Left lobe of liver (tissue), 2 donors: ENCODE data around the gene CTDSPL2. TPM values are rescaled to one million over a fixed set of nuclear protein-coding genes. Genes with fewer than 3 reads are reported as not detected.
A peak's percentile ranks its signal among the peaks of the same experiment; 100 is the strongest.
"Not testable (repeated sequence)": the region's sequence is repeated elsewhere in the genome, so short reads cannot be mapped to it uniquely, and the experiment has no call there.

Experiments
- ATAC-seq: fragments of 200-7000 bp; cut with Tn5 transposase; one replicate; pipeline ENCODE4 v1.9.1; 2020; ENCODE audit warnings: mild to moderate bottlenecking, moderate library complexity
- DNase-seq: peaks from one replicate; pipeline ENCODE4 v3.0.0-alpha.2; 2020; ENCODE audit warnings: low spot score
- total RNA-seq: library from RNA; stranded (reverse); gene quantifications from one replicate; pipeline ENCODE4 v1.2.1, GENCODE V29; 2021
- donor health status: DM: no; HTN: no; CAD: no; lungs with moderate emphysema.
- donor health status: DM: no; HTN: yes; CAD: no.

CTDSPL2 gene
- total RNA-seq, 1 donor from 2014 or later: 10.7 TPM

- DNase-seq (no peak), ATAC-seq (no peak)
Measured at GRCh38 chr15:44482090-44482489, 54.7 kb downstream of the CTDSPL2 start.

- ATAC-seq (no peak), DNase-seq (no peak)
Measured at GRCh38 chr15:44485880-44486279, 58.5 kb downstream of the CTDSPL2 start.

GRCh38 chr15:44489464-44489863 lies 62.0 kb downstream of the CTDSPL2 start:
- ATAC-seq: no peak
- DNase-seq: no peak

- ATAC-seq (no peak), DNase-seq (no peak)
Measured at GRCh38 chr15:44490622-44491021, 63.2 kb downstream of the CTDSPL2 start.

- ATAC-seq (no peak), DNase-seq (no peak)
Measured at GRCh38 chr15:44492040-44492439, 64.6 kb downstream of the CTDSPL2 start.

- no peak for DNase-seq
- ATAC-seq: no peak
Measured at GRCh38 chr15:44492672-44493071, 65.2 kb downstream of the CTDSPL2 start.

- DNase-seq (no peak), ATAC-seq (no peak)
Measured at GRCh38 chr15:44495562-44495961, 68.1 kb downstream of the CTDSPL2 start.

GRCh38 chr15:44500555-44500954 lies 73.1 kb downstream of the CTDSPL2 start:
- DNase-seq (no peak), ATAC-seq (no peak)

GRCh38 chr15:44501768-44502366 lies 74.4 kb downstream of the CTDSPL2 start:
- DNase-seq (no peak), ATAC-seq (peak; percentile 79)

- no peak for DNase-seq
- no peak for ATAC-seq
Measured at GRCh38 chr15:44516436-44516835, 89.0 kb downstream of the CTDSPL2 start.

- ATAC-seq: no peak
- no peak for DNase-seq
Measured at GRCh38 chr15:44519537-44519936, 92.1 kb downstream of the CTDSPL2 start.

GRCh38 chr15:44525018-44525417 lies 97.6 kb downstream of the CTDSPL2 start:
- DNase-seq (no peak), ATAC-seq (no peak)

GRCh38 chr15:44527241-44527640 lies 99.8 kb downstream of the CTDSPL2 start:
- ATAC-seq: no peak
- DNase-seq: no peak

- DNase-seq (no peak), ATAC-seq (no peak)
Measured at GRCh38 chr15:44529864-44530604, 102.6 kb downstream of the CTDSPL2 start.

- DNase-seq (no peak), ATAC-seq (no peak)
Measured at GRCh38 chr15:44530653-44531052, 103.2 kb downstream of the CTDSPL2 start.

- not testable (repeated sequence) for ATAC-seq
Measured at GRCh38 chr15:44532275-44532674, 104.8 kb downstream of the CTDSPL2 start.

GRCh38 chr15:44532689-44533088 lies 105.3 kb downstream of the CTDSPL2 start:
- DNase-seq: no peak
- ATAC-seq: no peak

More at GRCh38 chr15:44532275-44532674, 104.8 kb downstream of the CTDSPL2 start:
- DNase-seq: not testable (repeated sequence)

GRCh38 chr15:44535092-44535491 lies 107.7 kb downstream of the CTDSPL2 start:
- DNase-seq: no peak
- no peak for ATAC-seq

GRCh38 chr15:44535523-44536301 lies 108.3 kb downstream of the CTDSPL2 start:
- no peak for DNase-seq
- ATAC-seq: peak; percentile 2

- DNase-seq: peak; percentile 90
- ATAC-seq: peak; percentile 84
Measured at GRCh38 chr15:44536302-44536961, 109.0 kb downstream of the CTDSPL2 start.
